ENCODE results near the gene DHX34. TPM values are rescaled to one million over a fixed set of nuclear protein-coding genes. Genes with fewer than 3 reads are reported as not detected.

Gene DHX34
- total and polyA plus RNA-seq, 9 donors, result 7.9 to 13.6 (median 11.0) TPM

- 100% methylated on average over 1 of the region's 5 CpGs for WGBS (ENCODE audit: insufficient coverage)
- H3K4me3 ChIP-seq (ENCODE audit: low read length), result no peak overlapping the region
- no peaks in the 10 kb centered on the region for H3K36me3 ChIP-seq (ENCODE audit: control insufficient read depth, insufficient read depth, low read length)
- H3K4me1 ChIP-seq (ENCODE audit: control insufficient read depth, insufficient read depth, low read length), result no peaks in the 10 kb centered on the region
- H3K9me3 ChIP-seq (replicated peaks; ENCODE audit: control insufficient read depth, low read depth, low read length), result no peaks in the 10 kb centered on the region
- H3K27ac ChIP-seq (ENCODE audit: low read length), result no peak overlapping the region
- peaks cover 4% of the 10 kb centered on the region for H3K27me3 ChIP-seq (ENCODE audit: control insufficient read depth, insufficient read depth, low read length)
- DNase-seq, result no peak
These were observed 36.6 kb upstream of the DHX34 start for GRCh38 chr19:47312366-47313006.

GRCh38 chr19:47313754-47314295 is 35.3 kb upstream of the DHX34 start:
- H3K9me3 ChIP-seq (replicated peaks; ENCODE audit: control insufficient read depth, low read depth, low read length), result no peaks in the 10 kb centered on the region
- no peak overlapping the region for H3K4me3 ChIP-seq (ENCODE audit: low read length)
- no peak for DNase-seq
- H3K4me1 ChIP-seq (ENCODE audit: control insufficient read depth, insufficient read depth, low read length), result no peaks in the 10 kb centered on the region
- no peak overlapping the region for H3K27ac ChIP-seq (ENCODE audit: low read length)
- no peaks in the 10 kb centered on the region for H3K36me3 ChIP-seq (ENCODE audit: control insufficient read depth, insufficient read depth, low read length)
- peaks cover 4% of the 10 kb centered on the region for H3K27me3 ChIP-seq (ENCODE audit: control insufficient read depth, insufficient read depth, low read length)
- 83% methylated on average over 3 of the region's 10 CpGs for WGBS (ENCODE audit: insufficient coverage)

- DNase-seq, result peak; percentile 86
- H3K27me3 ChIP-seq (ENCODE audit: control insufficient read depth, insufficient read depth, low read length), result peaks cover 4% of the 10 kb centered on the region
These were observed 33.8 kb upstream of the DHX34 start for GRCh38 chr19:47315125-47315821.

GRCh38 chr19:47316513-47316912 is 32.6 kb upstream of the DHX34 start:
- H3K27me3 ChIP-seq (ENCODE audit: control insufficient read depth, insufficient read depth, low read length), result peaks cover 4% of the 10 kb centered on the region

More at GRCh38 chr19:47315125-47315821, 33.8 kb upstream of the DHX34 start:
- Histone ChIP-seq H3K9me3 (replicated peaks; ENCODE audit: control insufficient read depth, low read depth, low read length) (no peaks in the 10 kb centered on the region), H3K4me1 (ENCODE audit: control insufficient read depth, insufficient read depth, low read length) (no peaks in the 10 kb centered on the region), H3K27ac (ENCODE audit: low read length) (peak overlapping the region; percentile 65), H3K36me3 (ENCODE audit: control insufficient read depth, insufficient read depth, low read length) (no peaks in the 10 kb centered on the region), H3K4me3 (ENCODE audit: low read length) (no peak overlapping the region)
- WGBS (ENCODE audit: insufficient coverage), result 37% methylated on average over 8 of the region's 12 CpGs

GRCh38 chr19:47319923-47320871 is 28.9 kb upstream of the DHX34 start:
- no peak for DNase-seq
- no peaks in the 10 kb centered on the region for H3K9me3 ChIP-seq (replicated peaks; ENCODE audit: control insufficient read depth, low read depth, low read length)
- no peak overlapping the region for H3K27ac ChIP-seq (ENCODE audit: low read length)
- no peak overlapping the region for H3K4me3 ChIP-seq (ENCODE audit: low read length)
- H3K4me1 ChIP-seq (ENCODE audit: control insufficient read depth, insufficient read depth, low read length), result no peaks in the 10 kb centered on the region
- peaks cover 3% of the 10 kb centered on the region for H3K27me3 ChIP-seq (ENCODE audit: control insufficient read depth, insufficient read depth, low read length)
- no peaks in the 10 kb centered on the region for H3K36me3 ChIP-seq (ENCODE audit: control insufficient read depth, insufficient read depth, low read length)
- WGBS (ENCODE audit: insufficient coverage), result 94% methylated on average over 42 of the region's 46 CpGs

More at GRCh38 chr19:47316513-47316912, 32.6 kb upstream of the DHX34 start:
- DNase-seq, result no peak
- Histone ChIP-seq H3K9me3 (replicated peaks; ENCODE audit: control insufficient read depth, low read depth, low read length) (no peaks in the 10 kb centered on the region), H3K27ac (ENCODE audit: low read length) (no peak overlapping the region), H3K4me3 (ENCODE audit: low read length) (no peak overlapping the region), H3K4me1 (ENCODE audit: control insufficient read depth, insufficient read depth, low read length) (no peaks in the 10 kb centered on the region), H3K36me3 (ENCODE audit: control insufficient read depth, insufficient read depth, low read length) (no peaks in the 10 kb centered on the region)
- 83% methylated on average over 1 of the region's 4 CpGs for WGBS (ENCODE audit: insufficient coverage)

GRCh38 chr19:47321630-47322029 is 27.5 kb upstream of the DHX34 start:
- WGBS (ENCODE audit: insufficient coverage), result no CpG with 5 or more reads among the region's 1 CpG

GRCh38 chr19:47322058-47322457 is 27.1 kb upstream of the DHX34 start:
- Histone ChIP-seq H3K4me1 (ENCODE audit: control insufficient read depth, insufficient read depth, low read length) (no peaks in the 10 kb centered on the region), H3K4me3 (ENCODE audit: low read length) (no peak overlapping the region), H3K27ac (ENCODE audit: low read length) (no peak overlapping the region), H3K36me3 (ENCODE audit: control insufficient read depth, insufficient read depth, low read length) (no peaks in the 10 kb centered on the region), H3K27me3 (ENCODE audit: control insufficient read depth, insufficient read depth, low read length) (no peaks in the 10 kb centered on the region), H3K9me3 (replicated peaks; ENCODE audit: control insufficient read depth, low read depth, low read length) (no peaks in the 10 kb centered on the region)
- 67% methylated on average over 1 of the region's 2 CpGs for WGBS (ENCODE audit: insufficient coverage)
- no peak for DNase-seq

More at GRCh38 chr19:47321630-47322029, 27.5 kb upstream of the DHX34 start:
- Histone ChIP-seq H3K4me1 (ENCODE audit: control insufficient read depth, insufficient read depth, low read length) (no peaks in the 10 kb centered on the region), H3K36me3 (ENCODE audit: control insufficient read depth, insufficient read depth, low read length) (no peaks in the 10 kb centered on the region), H3K9me3 (replicated peaks; ENCODE audit: control insufficient read depth, low read depth, low read length) (no peaks in the 10 kb centered on the region), H3K27ac (ENCODE audit: low read length) (no peak overlapping the region), H3K4me3 (ENCODE audit: low read length) (no peak overlapping the region), H3K27me3 (ENCODE audit: control insufficient read depth, insufficient read depth, low read length) (no peaks in the 10 kb centered on the region)
- DNase-seq, result no peak

GRCh38 chr19:47323409-47323808 is 25.7 kb upstream of the DHX34 start:
- Histone ChIP-seq H3K36me3 (ENCODE audit: control insufficient read depth, insufficient read depth, low read length) (no peaks in the 10 kb centered on the region), H3K9me3 (replicated peaks; ENCODE audit: control insufficient read depth, low read depth, low read length) (no peaks in the 10 kb centered on the region), H3K27me3 (ENCODE audit: control insufficient read depth, insufficient read depth, low read length) (no peaks in the 10 kb centered on the region), H3K4me3 (ENCODE audit: low read length) (no peak overlapping the region), H3K4me1 (ENCODE audit: control insufficient read depth, insufficient read depth, low read length) (no peaks in the 10 kb centered on the region), H3K27ac (ENCODE audit: low read length) (no peak overlapping the region)
- WGBS (ENCODE audit: insufficient coverage), result 44% methylated on average over 5 of the region's 8 CpGs
- DNase-seq, result no peak

GRCh38 chr19:47323872-47324271 is 25.2 kb upstream of the DHX34 start:
- Histone ChIP-seq H3K27me3 (ENCODE audit: control insufficient read depth, insufficient read depth, low read length) (no peaks in the 10 kb centered on the region), H3K9me3 (replicated peaks; ENCODE audit: control insufficient read depth, low read depth, low read length) (no peaks in the 10 kb centered on the region), H3K36me3 (ENCODE audit: control insufficient read depth, insufficient read depth, low read length) (no peaks in the 10 kb centered on the region), H3K4me1 (ENCODE audit: control insufficient read depth, insufficient read depth, low read length) (no peaks in the 10 kb centered on the region), H3K27ac (ENCODE audit: low read length) (peak overlapping the region; percentile 29), H3K4me3 (ENCODE audit: low read length) (no peak overlapping the region)
- 77% methylated on average over 12 of the region's 12 CpGs for WGBS (ENCODE audit: insufficient coverage)
- DNase-seq, result no peak

All from muscle of leg (tissue), 11 donors.